GM12891 (cell line): ENCODE measurements around the gene MIA2.
"Not testable (repeated sequence)": the region's sequence is repeated elsewhere in the genome, so short reads cannot be mapped to it uniquely, and the experiment has no call there.

Experiments
- DNase-seq: peaks from one replicate; pipeline ENCODE4 v3.0.0; 2011; ENCODE audit warnings: low spot score; ENCODE audit not compliant: insufficient read length
- FAIRE-seq: peaks from 2 replicates; lab custom pipeline; 2011; peaks lifted over from hg19 to GRCh38; lab: Jason Lieb, UNC
- PAX5 ChIP-seq: IDR thresholded peaks from 2 replicates; pipeline ENCODE4 v1.6.1; 2011; ENCODE audit warnings: low read length, moderate library complexity, mild to moderate bottlenecking; ENCODE audit not compliant: insufficient read depth, severe bottlenecking
- POLR2A ChIP-seq: IDR thresholded peaks from 2 replicates; pipeline ENCODE4 v1.6.1; 2011; ENCODE audit warnings: low read depth, low read length, control low read depth
- POLR2AphosphoS5 ChIP-seq: IDR thresholded peaks from 2 replicates; pipeline ENCODE4 v1.6.1; 2011; ENCODE audit warnings: low read depth, low read length, control low read depth
- POU2F2 ChIP-seq: IDR thresholded peaks from 2 replicates; pipeline ENCODE4 v1.6.1; 2011; ENCODE audit warnings: low read depth, mild to moderate bottlenecking, control low read depth, low read length, moderate library complexity
- SPI1 ChIP-seq: IDR thresholded peaks from 2 replicates; pipeline ENCODE4 v1.6.1; 2011; ENCODE audit warnings: low read depth, low read length, control low read depth
- TAF1 ChIP-seq: IDR thresholded peaks from 2 replicates; pipeline ENCODE4 v1.6.1; 2011; ENCODE audit warnings: low read depth, low read length, control low read depth

Gene MIA2

DNA sequence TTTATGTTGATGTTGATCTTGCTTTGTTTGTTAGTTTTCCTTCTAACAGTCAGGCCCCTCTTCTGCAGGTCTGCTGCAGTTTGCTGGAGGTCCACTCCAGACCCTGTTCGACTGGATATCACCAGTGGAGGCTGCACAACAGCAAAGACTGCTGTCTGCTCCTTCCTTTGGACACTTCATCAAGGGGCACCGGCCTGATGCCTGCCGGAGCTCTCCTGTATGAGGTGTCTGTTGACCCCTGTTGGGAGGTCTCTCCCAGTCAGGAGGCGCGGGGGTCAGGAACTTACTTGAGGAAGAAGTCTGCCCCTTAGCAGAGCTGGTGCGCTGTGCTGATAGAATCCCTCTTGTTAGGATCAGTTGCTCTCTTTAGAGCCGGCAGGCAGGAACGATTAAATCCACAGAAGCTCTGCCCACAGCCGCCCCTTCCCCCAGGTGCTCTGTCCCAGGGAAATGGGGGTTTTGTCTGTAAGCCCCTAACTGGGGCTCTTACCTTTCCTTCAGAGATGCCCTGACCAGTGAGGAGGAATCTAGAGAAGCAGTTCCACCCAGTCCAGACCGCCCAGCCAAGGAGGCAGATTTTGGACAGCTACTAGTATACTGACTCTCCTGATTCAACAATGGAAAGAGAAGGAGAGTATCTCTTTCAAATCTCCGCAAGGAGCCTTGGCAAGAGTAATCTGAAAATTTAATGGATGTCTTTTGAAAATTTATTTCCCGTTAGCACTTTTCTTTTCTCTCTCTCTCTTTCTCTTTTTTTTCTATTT, 25.2 kb downstream of the MIA2 start:
- DNase-seq = no peak
- no peak for FAIRE-seq
- TF ChIP-seq POU2F2 (no peak), TAF1 (no peak), SPI1 (no peak), PAX5 (no peak), POLR2A (no peak), POLR2AphosphoS5 (no peak)

- not testable (repeated sequence) for DNase-seq, FAIRE-seq
Measured at GRCh38 chr14:39260161-39260560, 26.4 kb downstream of the MIA2 start.

DNA sequence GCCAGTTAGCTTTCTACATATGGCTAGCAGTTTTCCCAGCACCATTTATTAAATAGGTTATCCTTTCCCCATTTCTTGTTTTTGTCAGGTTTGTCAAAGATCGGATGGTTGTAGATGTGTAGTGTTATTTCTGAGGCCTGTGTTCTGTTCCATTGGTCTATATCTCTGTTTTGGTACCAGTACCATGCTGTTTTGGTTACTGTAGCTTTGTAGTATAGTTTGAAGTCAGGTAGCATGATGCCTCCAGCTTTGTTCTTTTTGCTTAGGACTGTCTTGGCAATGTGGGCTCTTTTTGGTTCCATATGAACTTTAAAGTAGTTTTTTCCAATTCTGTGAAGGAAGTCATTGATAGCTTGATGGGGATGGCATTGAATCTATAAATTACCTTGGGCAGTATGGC, 28.5 kb downstream of the MIA2 start:
- FAIRE-seq, DNase-seq: not testable (repeated sequence)

- TF ChIP-seq SPI1 (no peak), POLR2AphosphoS5 (no peak), TAF1 (no peak), PAX5 (no peak), POLR2A (no peak), POU2F2 (no peak)
- DNase-seq (no peak), FAIRE-seq (no peak)
Measured at GRCh38 chr14:39264057-39264456, 30.3 kb downstream of the MIA2 start.

- DNase-seq (no peak), FAIRE-seq (no peak)
- no peak for TF ChIP-seq POLR2A
- TF ChIP-seq PAX5 = no peak
- no peak for TF ChIP-seq TAF1
- TF ChIP-seq POU2F2 = no peak
- no peak for TF ChIP-seq SPI1
- no peak for TF ChIP-seq POLR2AphosphoS5
Measured at GRCh38 chr14:39264558-39264957, 30.8 kb downstream of the MIA2 start.

GRCh38 chr14:39265033-39265432, 31.3 kb downstream of the MIA2 start:
- no peak for DNase-seq
- no peak for FAIRE-seq
- TF ChIP-seq POU2F2 = no peak
- TF ChIP-seq POLR2AphosphoS5 = no peak
- no peak for TF ChIP-seq SPI1
- no peak for TF ChIP-seq POLR2A
- no peak for TF ChIP-seq TAF1
- no peak for TF ChIP-seq PAX5

GRCh38 chr14:39265806-39266524, 32.2 kb downstream of the MIA2 start:
- DNase-seq = no peak
- TF ChIP-seq PAX5 (no peak), SPI1 (no peak), POU2F2 (no peak), TAF1 (no peak), POLR2AphosphoS5 (no peak), POLR2A (no peak)
- FAIRE-seq = peak; percentile 23

DNA sequence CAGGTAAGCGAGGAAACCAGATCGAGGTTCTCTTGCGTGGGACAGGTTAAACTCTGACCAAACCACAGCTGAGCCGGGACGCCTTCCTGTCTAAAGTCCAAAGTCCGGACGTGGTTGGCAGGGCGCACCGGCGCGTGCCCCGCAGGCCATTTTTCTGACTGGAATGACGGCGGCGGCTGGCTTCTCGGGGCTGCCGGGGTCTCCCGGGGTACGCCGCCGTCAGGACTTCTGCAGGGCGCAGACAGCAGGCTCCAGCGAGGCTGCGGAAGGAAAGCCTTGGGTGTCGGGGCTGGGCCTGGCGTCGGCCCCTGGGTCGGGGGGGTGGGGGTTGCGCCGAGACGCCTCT, 32.8 kb downstream of the MIA2 start:
- TF ChIP-seq POLR2A (no peak), TAF1 (no peak)
- DNase-seq = no peak
- FAIRE-seq = peak; percentile 72

DNA sequence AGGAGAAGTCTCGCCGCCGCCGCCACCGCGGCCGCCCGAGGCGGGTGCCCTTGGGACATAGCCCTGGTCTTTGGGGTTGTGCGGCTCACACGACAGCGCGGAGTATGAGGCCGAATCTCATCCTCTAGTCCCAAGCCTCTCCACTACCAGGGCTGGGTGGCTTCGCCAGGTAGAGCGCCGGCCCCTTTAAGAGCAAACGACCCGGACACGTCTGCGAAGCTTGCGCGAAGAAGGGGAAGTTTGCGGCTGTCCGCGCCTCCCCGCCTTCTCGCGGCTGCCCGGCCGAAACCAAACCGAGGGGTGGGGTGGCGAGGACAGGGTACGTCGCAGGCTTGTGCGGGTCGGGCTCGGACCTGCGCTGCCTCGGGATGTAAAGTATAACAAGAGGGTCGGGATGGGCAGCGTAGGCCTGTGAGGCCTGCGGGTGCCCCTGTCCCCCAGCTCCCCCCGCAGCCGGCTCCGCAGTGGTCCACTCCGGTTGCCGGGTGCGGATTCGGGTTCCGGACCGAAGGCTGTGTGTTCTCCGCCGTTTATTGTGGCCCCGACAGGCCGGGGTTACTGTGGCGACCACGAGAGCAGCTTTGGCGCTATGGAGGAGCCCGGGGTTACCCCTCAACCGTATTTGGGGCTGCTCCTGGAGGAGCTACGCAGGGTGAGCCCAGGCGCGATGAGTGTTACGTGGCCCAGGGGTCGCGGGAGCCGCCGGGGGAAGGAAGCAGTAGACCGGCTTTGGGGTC, 33.3 kb downstream of the MIA2 start:
- TF ChIP-seq POLR2A (peak; percentile 39; the same call in 1 of the 2 replicates), TAF1 (peak; percentile 37; the same call in 1 of the 2 replicates), PAX5 (no peak), POLR2AphosphoS5 (peak; percentile 57; the same call in 1 of the 2 replicates)
- DNase-seq = peak; percentile 68
- FAIRE-seq = peak; percentile 87

GRCh38 chr14:39267608-39268005, 33.9 kb downstream of the MIA2 start:
- FAIRE-seq (no peak), DNase-seq (no peak)
- TF ChIP-seq PAX5 (no peak), POLR2AphosphoS5 (no peak), POU2F2 (no peak), SPI1 (no peak), TAF1 (no peak), POLR2A (no peak)
